ENCODE measurements around the gene RGS11.

GRCh38 chr16:252366-253337 is 23.1 kb downstream of the RGS11 start:
- TF ChIP-seq CTCF (conservative IDR thresholded peaks at IDR 0.05; ENCODE audit: low read depth, low read length), result no peak
- TF ChIP-seq EZH2 (IDR thresholded peaks at IDR 0.05; ENCODE audit: borderline replicate concordance, low read depth, low read length, poor library complexity, severe bottlenecking), result no peak
